CD4-positive, CD25-positive, alpha-beta regulatory T cell (primary cell): Measurements from ENCODE around the gene FER1L5. TPM values are rescaled to one million over a fixed set of nuclear protein-coding genes. Genes with fewer than 3 reads are reported as not detected.

Experiments used
- ATAC-seq, 2 donors: fragments of 150-1000 bp; cut with Tn5 transposase; one replicate each; pipeline ENCODE4 v1.10.0; 2021; ENCODE audit warnings: low read depth in 2 of 2, moderate number of reproducible peaks in 2 of 2, moderate library complexity in 1 of 2
- DNase-seq, 3 donors: peaks; one replicate each; pipeline versions ENCODE4 v3.0.0 to v3.0.0-alpha.2; 2012 to 2022; ENCODE audit warnings: mixed read lengths in 1 of 3
- H3K27ac ChIP-seq: one replicate; pipeline ENCODE4 v1.7.0; 2013; ENCODE audit warnings: mild to moderate bottlenecking, low read length; ENCODE audit not compliant: insufficient read depth, poor library complexity, severe bottlenecking
- H3K27me3 ChIP-seq: one replicate; pipeline ENCODE4 v1.7.0; 2013; ENCODE audit warnings: low read length; ENCODE audit not compliant: control insufficient read depth, insufficient read depth
- H3K36me3 ChIP-seq: one replicate; pipeline ENCODE4 v1.7.0; 2013; ENCODE audit warnings: mild to moderate bottlenecking, low read length, moderate library complexity; ENCODE audit not compliant: control insufficient read depth, insufficient read depth
- H3K4me1 ChIP-seq: 2 replicates; pipeline ENCODE4 v1.7.0; 2013; ENCODE audit warnings: mild to moderate bottlenecking, low read length; ENCODE audit not compliant: insufficient read depth, control insufficient read depth, poor library complexity, severe bottlenecking
- H3K4me3 ChIP-seq: one replicate; pipeline ENCODE4 v1.7.0; 2013; ENCODE audit warnings: low read depth, mild to moderate bottlenecking, low read length, moderate library complexity
- H3K9me3 ChIP-seq, 2 experiments: 1 replicate in 1 of 2; 2 replicates in 1 of 2; pipeline ENCODE4 v1.7.0; 2013; ENCODE audit warnings: low read length in 2 of 2, mild to moderate bottlenecking in 1 of 2, moderate library complexity in 1 of 2; ENCODE audit not compliant: control insufficient read depth in 2 of 2
- H3K27ac Mint-ChIP-seq, 3 donors: one replicate each; pipeline ENCODE4 v1.8.0; 2020 to 2022; ENCODE audit warnings: mild to moderate bottlenecking in 3 of 3, mixed read lengths in 3 of 3, moderate library complexity in 2 of 3
- H3K27me3 Mint-ChIP-seq: one replicate; pipeline ENCODE4 v1.8.0; 2022; ENCODE audit warnings: mild to moderate bottlenecking, mixed read lengths
- H3K36me3 Mint-ChIP-seq: one replicate; pipeline ENCODE4 v1.8.0; 2020; ENCODE audit warnings: mixed read lengths
- H3K4me1 Mint-ChIP-seq, 4 donors: one replicate each; pipeline ENCODE4 v1.8.0; 2020 to 2022; ENCODE audit warnings: mixed read lengths in 4 of 4, mild to moderate bottlenecking in 1 of 4
- H3K4me3 Mint-ChIP-seq, 4 donors: one replicate each; pipeline ENCODE4 v1.8.0; 2020 to 2022; ENCODE audit warnings: mild to moderate bottlenecking in 4 of 4, mixed read lengths in 4 of 4, moderate library complexity in 3 of 4
- H3K9me3 Mint-ChIP-seq, 7 donors: one replicate each; pipeline ENCODE4 v1.8.0; 2020 to 2022; ENCODE audit warnings: mixed read lengths in 7 of 7, mild to moderate bottlenecking in 3 of 7, moderate library complexity in 2 of 7
- polyA plus RNA-seq, 4 donors: library from polyadenylated mRNA; unstranded; fragments of 300-500 nt; fragmentation: Illumina TruSeq; gene quantifications; one replicate each; pipeline ENCODE4 v1.2.3, GENCODE V29; 2021
- total RNA-seq: library from RNA; stranded (reverse); gene quantifications from one replicate; pipeline ENCODE4 v1.2.3, GENCODE V29; 2022

FER1L5 gene
- total and polyA plus RNA-seq, 5 donors from 2014 or later: 0.03 TPM; not detected in 3

DNA sequence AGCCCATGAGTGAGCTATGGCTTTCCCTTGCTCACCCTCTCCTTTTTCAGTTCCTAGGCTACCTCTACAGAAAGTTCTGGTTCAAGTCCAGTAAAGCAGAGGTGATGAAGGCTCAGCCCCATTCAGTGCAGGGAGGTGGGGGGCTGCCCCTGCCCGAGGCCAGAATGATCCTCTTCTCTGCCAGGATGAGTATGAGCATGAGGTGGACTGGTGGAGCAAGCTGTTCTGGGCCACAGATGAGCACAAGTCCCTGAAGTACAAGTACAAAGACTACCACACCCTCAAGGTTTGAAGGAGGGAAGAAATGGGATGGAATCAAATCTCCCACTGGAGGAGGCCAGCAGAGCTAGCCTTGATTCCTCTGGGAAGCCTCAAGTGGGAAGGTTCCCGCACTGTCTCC lies 54.9 kb downstream of the FER1L5 start:
- H3K4me3 Mint-ChIP-seq: no peak overlapping the region
- DNase-seq (no peak), ATAC-seq (no peak)
- H3K27me3 ChIP-seq: no peaks in the 10 kb centered on the region
- no peaks in the 10 kb centered on the region for H3K36me3 Mint-ChIP-seq
- H3K27ac Mint-ChIP-seq: no peak overlapping the region
- H3K4me1 Mint-ChIP-seq: no peaks in the 10 kb centered on the region
- no peaks in the 10 kb centered on the region for H3K36me3 ChIP-seq
- no peaks in the 10 kb centered on the region for H3K9me3 ChIP-seq
- H3K27ac ChIP-seq: no peak overlapping the region
- H3K9me3 Mint-ChIP-seq: no peaks in the 10 kb centered on the region
- no peak overlapping the region for H3K4me3 ChIP-seq
- no peaks in the 10 kb centered on the region for H3K4me1 ChIP-seq
- H3K27me3 Mint-ChIP-seq: no peaks in the 10 kb centered on the region

DNA sequence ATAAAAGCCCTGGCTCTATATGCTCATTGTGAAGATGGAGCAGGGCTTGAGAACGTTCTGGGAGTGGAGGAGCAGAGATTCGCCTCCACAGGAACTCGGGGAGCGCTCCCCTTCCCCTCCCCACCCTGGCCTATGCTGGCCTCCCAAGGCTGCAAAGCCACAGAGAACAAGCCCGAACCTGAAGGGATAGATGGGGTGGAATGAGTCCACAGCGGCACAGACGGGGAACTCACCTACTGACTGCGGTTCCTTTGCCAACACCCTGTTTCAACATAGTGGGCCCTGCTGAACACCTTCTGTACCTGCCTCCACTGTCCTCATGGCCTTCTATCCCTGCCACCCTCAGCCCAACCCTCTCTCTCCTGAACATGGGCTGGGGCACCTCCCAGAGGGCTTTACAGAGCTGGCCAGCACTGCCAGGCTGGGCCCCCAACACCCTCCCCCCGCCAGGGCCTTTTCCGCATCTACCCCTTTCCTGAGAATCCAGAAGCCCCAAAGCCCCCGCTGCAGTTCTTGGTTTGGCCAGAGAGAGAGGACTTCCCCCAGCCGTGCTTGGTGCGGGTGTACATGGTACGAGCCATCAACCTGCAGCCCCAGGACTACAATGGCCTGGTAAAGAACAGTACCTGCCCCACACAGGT lies 55.8 kb downstream of the FER1L5 start:
- DNase-seq (no peak), ATAC-seq (no peak)
- H3K9me3 ChIP-seq: no peaks in the 10 kb centered on the region
- Mint-ChIP-seq H3K4me1 (no peaks in the 10 kb centered on the region), H3K27me3 (no peaks in the 10 kb centered on the region), H3K9me3 (no peaks in the 10 kb centered on the region), H3K36me3 (no peaks in the 10 kb centered on the region), H3K27ac (no peak overlapping the region), H3K4me3 (no peak overlapping the region)
- no peaks in the 10 kb centered on the region for H3K36me3 ChIP-seq
- H3K27me3 ChIP-seq: no peaks in the 10 kb centered on the region
- H3K4me1 ChIP-seq: no peaks in the 10 kb centered on the region
- no peak overlapping the region for H3K4me3 ChIP-seq
- H3K27ac ChIP-seq: no peak overlapping the region

GRCh38 chr2:96699021-96699420 lies 56.5 kb downstream of the FER1L5 start:
- no peaks in the 10 kb centered on the region for H3K4me1 Mint-ChIP-seq
- peak overlapping the region in 1 of 3 donors; percentile 34 for H3K27ac Mint-ChIP-seq
- no peaks in the 10 kb centered on the region for H3K27me3 Mint-ChIP-seq
- no peaks in the 10 kb centered on the region for H3K4me1 ChIP-seq
- no peak overlapping the region for H3K27ac ChIP-seq
- DNase-seq (no peak), ATAC-seq (no peak)
- no peaks in the 10 kb centered on the region for H3K9me3 ChIP-seq
- H3K36me3 ChIP-seq: no peaks in the 10 kb centered on the region
- no peak overlapping the region for H3K4me3 Mint-ChIP-seq
- peaks cover 1% of the 10 kb centered on the region for H3K36me3 Mint-ChIP-seq
- no peak overlapping the region for H3K4me3 ChIP-seq
- no peaks in the 10 kb centered on the region for H3K9me3 Mint-ChIP-seq
- no peaks in the 10 kb centered on the region for H3K27me3 ChIP-seq

DNA sequence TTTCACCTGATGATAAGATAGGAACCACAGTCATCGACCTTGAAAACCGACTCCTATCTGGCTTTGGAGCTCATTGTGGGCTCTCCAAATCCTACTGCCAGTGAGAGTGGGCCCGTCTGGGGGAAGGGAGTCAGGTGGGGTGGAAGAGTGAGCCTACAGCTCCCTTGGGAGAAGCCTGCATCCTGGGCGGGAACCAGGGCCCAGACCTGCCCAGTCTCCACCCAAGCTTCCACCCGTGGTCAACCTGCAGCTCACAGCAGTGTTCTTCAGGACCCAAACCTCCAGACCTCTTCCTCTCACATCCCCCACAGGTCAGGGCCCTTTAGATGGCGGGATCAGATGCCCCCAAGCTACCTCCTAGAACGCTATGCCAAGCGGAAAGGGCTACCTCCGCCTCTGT lies 57.1 kb downstream of the FER1L5 start:
- Histone ChIP-seq H3K4me3 (no peak overlapping the region), H3K9me3 (no peaks in the 10 kb centered on the region), H3K27ac (no peak overlapping the region), H3K36me3 (no peaks in the 10 kb centered on the region), H3K27me3 (no peaks in the 10 kb centered on the region), H3K4me1 (no peaks in the 10 kb centered on the region)
- H3K4me3 Mint-ChIP-seq: no peak overlapping the region
- H3K27me3 Mint-ChIP-seq: no peaks in the 10 kb centered on the region
- no peaks in the 10 kb centered on the region for H3K4me1 Mint-ChIP-seq
- DNase-seq (no peak), ATAC-seq (no peak)
- peaks cover 7% of the 10 kb centered on the region for H3K36me3 Mint-ChIP-seq
- H3K27ac Mint-ChIP-seq: no peak overlapping the region
- no peaks in the 10 kb centered on the region for H3K9me3 Mint-ChIP-seq

- Mint-ChIP-seq H3K27me3 (no peaks in the 10 kb centered on the region), H3K36me3 (peaks cover 8% of the 10 kb centered on the region), H3K27ac (no peak overlapping the region), H3K4me3 (no peak overlapping the region), H3K4me1 (no peaks in the 10 kb centered on the region), H3K9me3 (no peaks in the 10 kb centered on the region)
- H3K36me3 ChIP-seq: no peaks in the 10 kb centered on the region
- H3K9me3 ChIP-seq: no peaks in the 10 kb centered on the region
- no peak overlapping the region for H3K4me3 ChIP-seq
- no peak overlapping the region for H3K27ac ChIP-seq
- ATAC-seq (no peak), DNase-seq (no peak)
- no peaks in the 10 kb centered on the region for H3K27me3 ChIP-seq
- no peaks in the 10 kb centered on the region for H3K4me1 ChIP-seq
Observed at GRCh38 chr2:96700086-96700485, 57.5 kb downstream of the FER1L5 start.

DNA sequence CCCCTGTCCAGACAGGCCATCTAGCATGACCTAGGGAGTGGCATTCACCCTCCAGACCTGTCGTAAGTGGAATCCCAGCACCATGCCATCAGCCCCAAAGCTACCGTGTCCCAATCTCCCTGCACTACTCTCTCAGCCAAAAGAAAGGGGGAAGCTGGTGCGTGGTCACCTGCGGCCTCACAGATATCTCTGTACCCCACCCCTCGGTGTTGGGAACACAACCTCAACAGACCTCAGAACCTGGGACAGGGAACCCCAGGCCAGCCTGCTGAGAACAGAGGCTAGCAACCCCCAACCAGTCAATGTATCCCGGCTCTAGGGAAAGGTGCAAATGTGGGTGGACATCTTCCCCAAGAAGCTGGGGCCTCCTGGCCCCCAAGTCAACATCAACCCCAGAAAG lies 59.1 kb downstream of the FER1L5 start:
- DNase-seq (no peak), ATAC-seq (no peak)
- no peak overlapping the region for H3K4me3 ChIP-seq
- H3K36me3 ChIP-seq: peaks cover 8% of the 10 kb centered on the region
- Mint-ChIP-seq H3K27ac (no peak overlapping the region), H3K4me1 (no peaks in the 10 kb centered on the region), H3K36me3 (peaks cover 21% of the 10 kb centered on the region), H3K9me3 (no peaks in the 10 kb centered on the region), H3K4me3 (no peak overlapping the region), H3K27me3 (no peaks in the 10 kb centered on the region)
- no peak overlapping the region for H3K27ac ChIP-seq
- no peaks in the 10 kb centered on the region for H3K4me1 ChIP-seq
- H3K27me3 ChIP-seq: no peaks in the 10 kb centered on the region
- H3K9me3 ChIP-seq: no peaks in the 10 kb centered on the region

DNA sequence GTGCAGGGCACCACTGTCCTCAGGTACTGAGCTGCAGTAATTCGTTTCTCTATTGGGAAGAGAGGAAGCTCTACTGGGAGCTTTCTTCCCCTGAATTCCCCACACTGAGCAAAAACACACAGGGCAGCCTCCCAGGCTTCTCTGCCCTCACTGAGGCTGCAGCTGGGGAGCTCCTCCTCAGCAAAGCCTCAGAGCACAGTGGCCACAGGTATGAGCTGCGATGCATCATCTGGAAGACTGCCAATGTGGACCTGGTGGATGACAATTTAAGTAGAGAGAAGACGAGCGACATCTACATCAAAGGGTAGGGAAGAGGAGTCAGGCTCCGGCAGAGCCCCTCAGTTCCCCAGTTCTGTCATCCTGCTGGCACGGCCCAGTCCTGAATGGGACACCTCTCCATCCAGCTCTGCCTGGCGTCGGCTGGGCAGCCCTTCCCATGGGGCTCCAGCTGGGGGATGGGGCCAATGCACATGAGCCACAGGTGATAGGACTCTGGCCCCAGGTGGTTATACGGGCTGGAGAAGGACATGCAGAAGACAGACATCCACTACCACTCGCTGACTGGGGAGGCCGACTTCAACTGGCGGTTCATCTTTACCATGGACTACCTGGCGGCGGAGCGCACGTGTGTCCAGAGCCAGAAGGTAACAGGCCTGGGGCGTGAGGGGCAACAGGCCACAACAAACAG lies 59.7 kb downstream of the FER1L5 start:
- no peak overlapping the region for H3K27ac Mint-ChIP-seq
- H3K9me3 Mint-ChIP-seq: no peaks in the 10 kb centered on the region
- Histone ChIP-seq H3K27ac (no peak overlapping the region), H3K36me3 (peaks cover 13% of the 10 kb centered on the region), H3K9me3 (no peaks in the 10 kb centered on the region), H3K27me3 (no peaks in the 10 kb centered on the region), H3K4me3 (no peak overlapping the region), H3K4me1 (no peaks in the 10 kb centered on the region)
- no peak for DNase-seq
- no peak for ATAC-seq
- H3K4me3 Mint-ChIP-seq: no peak overlapping the region
- H3K4me1 Mint-ChIP-seq: no peaks in the 10 kb centered on the region
- peaks cover 26% of the 10 kb centered on the region for H3K36me3 Mint-ChIP-seq
- H3K27me3 Mint-ChIP-seq: no peaks in the 10 kb centered on the region
